DOHH2 (cell line): ENCODE data around the gene PHLPP1.

ENCODE experiments used
- EZH2phosphoT487 ChIP-seq: fragments of 200-600 bp; sonication (generic); IDR thresholded peaks from 2 replicates; pipeline ENCODE4 v1.6.1; 2017; ENCODE audit warnings: borderline replicate concordance, mild to moderate bottlenecking, antibody characterized with exemption, low read length, moderate library complexity, mixed read lengths
- TF ChIP-seq, protein P1 (sequence below): fragments of 200-600 bp; sonication (generic); IDR thresholded peaks from one replicate; pipeline ENCODE4 v1.5.1; 2014; ENCODE audit warnings: antibody characterized with exemption, mild to moderate bottlenecking, low read depth, low read length; ENCODE audit not compliant: poor library complexity, severe bottlenecking

- TF ChIP-seq, protein P1, sequence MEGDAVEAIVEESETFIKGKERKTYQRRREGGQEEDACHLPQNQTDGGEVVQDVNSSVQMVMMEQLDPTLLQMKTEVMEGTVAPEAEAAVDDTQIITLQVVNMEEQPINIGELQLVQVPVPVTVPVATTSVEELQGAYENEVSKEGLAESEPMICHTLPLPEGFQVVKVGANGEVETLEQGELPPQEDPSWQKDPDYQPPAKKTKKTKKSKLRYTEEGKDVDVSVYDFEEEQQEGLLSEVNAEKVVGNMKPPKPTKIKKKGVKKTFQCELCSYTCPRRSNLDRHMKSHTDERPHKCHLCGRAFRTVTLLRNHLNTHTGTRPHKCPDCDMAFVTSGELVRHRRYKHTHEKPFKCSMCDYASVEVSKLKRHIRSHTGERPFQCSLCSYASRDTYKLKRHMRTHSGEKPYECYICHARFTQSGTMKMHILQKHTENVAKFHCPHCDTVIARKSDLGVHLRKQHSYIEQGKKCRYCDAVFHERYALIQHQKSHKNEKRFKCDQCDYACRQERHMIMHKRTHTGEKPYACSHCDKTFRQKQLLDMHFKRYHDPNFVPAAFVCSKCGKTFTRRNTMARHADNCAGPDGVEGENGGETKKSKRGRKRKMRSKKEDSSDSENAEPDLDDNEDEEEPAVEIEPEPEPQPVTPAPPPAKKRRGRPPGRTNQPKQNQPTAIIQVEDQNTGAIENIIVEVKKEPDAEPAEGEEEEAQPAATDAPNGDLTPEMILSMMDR: no peak
- TF ChIP-seq EZH2phosphoT487: no peak
Measured at GRCh38 chr18:62777814-62778213, 62.5 kb downstream of the PHLPP1 start.
